Colonic mucosa (tissue), 4 donors: ENCODE measurements around the gene ADAM22. TPM values are rescaled to one million over a fixed set of nuclear protein-coding genes. Genes with fewer than 3 reads are reported as not detected.

Source experiments
- DNase-seq: peaks from one replicate; pipeline ENCODE4 v3.0.0-alpha.2; 2020
- H3K27ac ChIP-seq: fragments of 200-600 bp; one replicate; pipeline ENCODE4 v1.8.0; 2021
- H3K27me3 ChIP-seq: fragments of 200-600 bp; one replicate; pipeline ENCODE4 v1.8.0; 2021
- H3K36me3 ChIP-seq: fragments of 200-600 bp; one replicate; pipeline ENCODE4 v1.8.0; 2021
- H3K4me1 ChIP-seq: fragments of 200-600 bp; one replicate; pipeline ENCODE4 v1.8.0; 2021; ENCODE audit warnings: mild to moderate bottlenecking
- H3K4me3 ChIP-seq: fragments of 200-600 bp; one replicate; pipeline ENCODE4 v1.8.0; 2021
- H3K9ac ChIP-seq, 2 donors: one replicate each; pipeline ENCODE4 v1.7.0; 2013; ENCODE audit warnings: control low read depth in 2 of 2, low read depth in 2 of 2, low read length in 2 of 2
- H3K9me3 ChIP-seq: fragments of 200-600 bp; one replicate; pipeline ENCODE4 v1.8.0; 2021
- intact Hi-C: fragments of 100-400 bp; cut with DNase I; formaldehyde crosslinking; loops from one replicate; pipeline ENCODE4 v1.14.1; 2022
- total RNA-seq, 2 donors: library from RNA; stranded (reverse); fragmentation: NEBNext Ultra II Directional in 1 of 2; extraction: Animal tissue kit (Norgen Biotek cat#: 25700) in 1 of 2; gene quantifications; one replicate each; pipeline ENCODE4 v1.2.1, GENCODE V29; 2021
- TF ChIP-seq, protein P1 (sequence below): fragments of 200-600 bp; IDR thresholded peaks from one replicate; pipeline ENCODE4 v1.8.0; 2022; ENCODE audit warnings: antibody characterized with exemption, mild to moderate bottlenecking
- donor health status: healthy.
- donor health status: DM: no; HTN: no; CAD: no.
- donor health status: DM: no; HTN: no; CAD: no.

The ADAM22 gene
- total RNA-seq, 2 donors from 2014 or later, result 2.6 to 2.8 TPM

DNA sequence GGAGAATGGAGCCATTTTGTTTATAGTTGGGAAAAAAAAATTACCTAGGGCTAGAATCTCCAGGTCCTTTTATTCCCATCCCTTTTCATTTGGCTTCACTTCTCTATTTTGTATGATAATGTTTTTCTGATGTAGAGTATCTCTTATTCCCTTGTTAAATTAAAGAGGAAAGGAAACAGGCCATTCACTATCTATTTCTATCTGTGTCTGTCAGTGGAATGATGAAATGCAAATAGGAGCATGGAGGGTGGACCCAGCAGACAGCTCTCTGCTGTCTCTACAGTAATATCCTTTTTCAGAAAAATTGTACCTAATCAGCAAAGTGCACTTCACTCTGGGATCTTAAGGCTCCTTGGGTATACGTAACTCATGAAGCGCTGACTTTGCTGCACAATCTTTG, 149.8 kb downstream of the ADAM22 start:
- intact Hi-C loops, result no loop called here
- Histone ChIP-seq H3K4me1 (no peaks in the 10 kb centered on the region), H3K9me3 (no peaks in the 10 kb centered on the region), H3K9ac (no peak overlapping the region), H3K27ac (no peak overlapping the region), H3K4me3 (no peak overlapping the region), H3K27me3 (no peaks in the 10 kb centered on the region), H3K36me3 (no peaks in the 10 kb centered on the region)
- DNase-seq, result no peak
- TF ChIP-seq, protein P1, sequence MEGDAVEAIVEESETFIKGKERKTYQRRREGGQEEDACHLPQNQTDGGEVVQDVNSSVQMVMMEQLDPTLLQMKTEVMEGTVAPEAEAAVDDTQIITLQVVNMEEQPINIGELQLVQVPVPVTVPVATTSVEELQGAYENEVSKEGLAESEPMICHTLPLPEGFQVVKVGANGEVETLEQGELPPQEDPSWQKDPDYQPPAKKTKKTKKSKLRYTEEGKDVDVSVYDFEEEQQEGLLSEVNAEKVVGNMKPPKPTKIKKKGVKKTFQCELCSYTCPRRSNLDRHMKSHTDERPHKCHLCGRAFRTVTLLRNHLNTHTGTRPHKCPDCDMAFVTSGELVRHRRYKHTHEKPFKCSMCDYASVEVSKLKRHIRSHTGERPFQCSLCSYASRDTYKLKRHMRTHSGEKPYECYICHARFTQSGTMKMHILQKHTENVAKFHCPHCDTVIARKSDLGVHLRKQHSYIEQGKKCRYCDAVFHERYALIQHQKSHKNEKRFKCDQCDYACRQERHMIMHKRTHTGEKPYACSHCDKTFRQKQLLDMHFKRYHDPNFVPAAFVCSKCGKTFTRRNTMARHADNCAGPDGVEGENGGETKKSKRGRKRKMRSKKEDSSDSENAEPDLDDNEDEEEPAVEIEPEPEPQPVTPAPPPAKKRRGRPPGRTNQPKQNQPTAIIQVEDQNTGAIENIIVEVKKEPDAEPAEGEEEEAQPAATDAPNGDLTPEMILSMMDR, result no peak

DNA sequence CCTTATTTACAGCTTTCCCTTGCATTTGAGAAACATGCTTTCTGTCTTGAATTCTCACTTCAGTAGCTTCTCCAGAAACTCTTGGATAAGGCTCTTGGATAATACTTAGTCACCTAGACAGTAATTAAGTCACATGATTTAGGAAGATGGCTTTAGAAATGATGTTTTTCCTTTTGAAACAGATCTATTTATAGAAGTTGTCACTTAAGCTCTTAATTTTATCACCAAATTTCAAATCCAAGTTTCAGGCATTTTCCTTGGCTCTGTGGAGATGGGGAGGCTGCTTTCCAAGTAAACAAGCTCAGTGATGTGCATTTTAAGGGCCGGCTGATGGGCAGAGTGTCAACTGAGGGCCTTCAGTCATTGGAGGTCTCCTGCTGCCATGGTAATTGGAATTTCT, 155.5 kb downstream of the ADAM22 start:
- Histone ChIP-seq H3K9me3 (no peaks in the 10 kb centered on the region), H3K36me3 (no peaks in the 10 kb centered on the region), H3K27ac (no peak overlapping the region), H3K4me3 (no peak overlapping the region), H3K27me3 (no peaks in the 10 kb centered on the region), H3K9ac (no peak overlapping the region), H3K4me1 (no peaks in the 10 kb centered on the region)
- TF ChIP-seq, protein P1, result no peak
- no peak for DNase-seq
- intact Hi-C loops, result no loop called here

DNA sequence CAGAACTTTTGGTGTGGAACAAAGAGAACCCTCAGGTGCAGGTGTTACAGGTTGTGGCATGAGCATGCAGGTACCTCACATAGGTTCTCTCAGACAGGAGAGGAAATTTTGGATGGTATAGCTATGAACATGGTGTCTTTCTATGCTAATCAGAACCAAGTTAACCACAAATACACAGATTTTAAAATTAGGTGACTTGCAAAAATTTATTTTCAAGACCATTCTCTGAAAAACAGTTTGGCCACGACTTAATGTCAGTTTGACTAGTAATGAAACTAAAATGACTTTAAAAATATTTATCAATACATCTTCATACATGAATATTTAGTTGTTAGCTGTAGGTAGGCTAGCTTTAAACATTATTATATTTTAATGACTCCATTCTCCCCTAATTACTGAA, 156.2 kb downstream of the ADAM22 start:
- Histone ChIP-seq H3K27me3 (no peaks in the 10 kb centered on the region), H3K4me1 (no peaks in the 10 kb centered on the region), H3K27ac (no peak overlapping the region), H3K9me3 (no peaks in the 10 kb centered on the region), H3K9ac (no peak overlapping the region), H3K4me3 (no peak overlapping the region), H3K36me3 (no peaks in the 10 kb centered on the region)
- TF ChIP-seq, protein P1, result no peak
- intact Hi-C loops, result no loop called here
- no peak for DNase-seq

DNA sequence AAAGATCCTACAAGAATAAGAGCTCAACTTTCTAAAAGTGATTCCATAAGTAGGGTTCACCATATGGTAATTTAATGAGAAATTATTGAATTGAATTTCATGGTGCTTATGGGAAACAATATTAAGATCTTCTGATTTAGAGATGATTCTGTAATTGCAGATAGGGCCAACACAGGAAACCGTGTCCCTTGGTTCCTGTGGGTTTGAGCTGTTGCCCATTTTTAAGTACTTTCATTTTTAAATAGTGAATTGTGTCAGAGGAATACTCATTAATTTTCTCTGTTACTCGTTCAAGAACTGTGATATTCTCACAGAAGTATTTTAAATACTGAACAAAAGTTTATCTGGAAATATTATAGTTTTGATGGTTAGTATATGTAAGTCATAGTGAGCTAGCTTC, 156.6 kb downstream of the ADAM22 start:
- no peaks in the 10 kb centered on the region for H3K4me1 ChIP-seq
- H3K36me3 ChIP-seq, result no peaks in the 10 kb centered on the region
- no peak for DNase-seq
- H3K4me3 ChIP-seq, result no peak overlapping the region
- H3K9ac ChIP-seq, result no peak overlapping the region
- H3K9me3 ChIP-seq, result no peaks in the 10 kb centered on the region
- TF ChIP-seq, protein P1, result no peak
- intact Hi-C loops, result no loop called here
- H3K27ac ChIP-seq, result no peak overlapping the region
- H3K27me3 ChIP-seq, result no peaks in the 10 kb centered on the region

DNA sequence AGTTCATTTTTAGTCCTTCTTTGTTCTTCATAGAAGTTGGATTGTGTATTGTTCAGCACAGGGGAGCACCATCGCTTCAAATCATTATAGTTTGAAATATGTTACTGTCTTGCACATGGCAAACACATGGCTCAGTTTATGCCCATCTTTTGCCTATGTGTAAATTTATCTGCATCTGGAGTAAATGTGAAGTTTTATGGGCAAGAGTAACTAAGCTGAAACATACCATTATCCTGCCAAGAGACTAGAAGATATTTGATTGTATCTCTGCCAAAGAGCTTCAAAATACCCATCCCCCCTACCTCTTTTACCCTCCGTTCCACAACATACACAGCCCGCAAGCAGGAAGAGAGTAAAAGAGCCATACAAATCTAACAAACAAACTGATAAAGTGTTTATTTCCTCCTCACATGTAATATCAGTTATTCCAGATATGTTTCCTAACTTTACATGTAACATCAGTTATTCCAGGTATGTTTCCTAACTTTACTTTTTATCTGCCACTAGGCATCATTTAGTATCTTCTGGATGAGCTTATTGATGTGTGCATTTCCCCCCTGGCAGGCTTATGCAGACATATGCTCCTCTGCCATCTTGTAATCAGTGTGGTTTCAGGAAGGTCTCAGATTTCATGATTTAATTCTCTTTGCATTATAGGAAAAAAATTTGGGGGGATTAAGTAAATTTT, 158.1 kb downstream of the ADAM22 start:
- TF ChIP-seq, protein P1, result no peak
- no peaks in the 10 kb centered on the region for H3K27me3 ChIP-seq
- H3K27ac ChIP-seq, result no peak overlapping the region
- no peak overlapping the region for H3K4me3 ChIP-seq
- intact Hi-C loops, result no loop called here
- H3K9ac ChIP-seq, result no peak overlapping the region
- no peak for DNase-seq
- no peaks in the 10 kb centered on the region for H3K36me3 ChIP-seq
- no peaks in the 10 kb centered on the region for H3K9me3 ChIP-seq
- no peaks in the 10 kb centered on the region for H3K4me1 ChIP-seq
